ENCODE measurements around the gene IQSEC1.

GRCh38 chr3:12985148-12985547, 88.1 kb downstream of the IQSEC1 start:
- TF ChIP-seq CTCF (conservative IDR thresholded peaks at IDR 0.05; ENCODE audit: low read depth, low read length) (no peak), EZH2 (IDR thresholded peaks at IDR 0.05; ENCODE audit: borderline replicate concordance, low read depth, low read length, poor library complexity, severe bottlenecking) (no peak)

All from A673 (cell line).